ENCODE results near the gene PFDN6.

PFDN6 gene

DNA sequence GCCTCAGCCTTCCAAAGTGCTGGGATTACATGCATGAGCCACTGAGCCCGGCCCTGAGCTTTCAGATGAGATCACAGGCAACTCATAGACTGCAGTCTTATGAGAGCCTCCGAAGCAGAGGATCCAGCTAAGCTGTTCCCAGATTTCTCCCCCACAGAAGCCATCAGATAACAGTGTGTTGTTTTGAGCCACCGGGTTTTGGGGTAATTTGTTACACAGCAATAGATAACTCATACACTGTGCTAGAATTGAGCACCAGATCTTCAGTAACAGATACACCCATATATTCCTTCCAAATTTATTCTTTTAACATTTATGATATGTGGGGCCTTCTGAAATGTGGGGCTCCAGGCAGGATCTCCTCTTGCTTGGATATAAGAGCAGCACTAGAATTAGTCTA is 47.1 kb downstream of the PFDN6 start:
- no peak for DNase-seq (ENCODE audit: low read depth, low spot score)
- H3K4me3 ChIP-seq (ENCODE audit: low read length) = no peak overlapping the region

- H3K4me3 ChIP-seq (ENCODE audit: low read length) = no peak overlapping the region
- no peak for DNase-seq (ENCODE audit: low read depth, low spot score)
These were observed 49.8 kb downstream of the PFDN6 start for GRCh38 chr6:33339193-33339592.

All from Jurkat, Clone E6-1 (cell line).